Liver (tissue), 3 donors: ENCODE measurements around the gene HAVCR1.

Experiments used
- CTCF ChIP-seq: fragments of 150-350 bp; IDR thresholded peaks from 2 replicates; pipeline ENCODE4 v1.5.1; 2017; ENCODE audit warnings: improper control_type of control experiment, low read depth, low read length; ENCODE audit not compliant: missing input control
- MAX ChIP-seq: IDR thresholded peaks from 2 replicates; pipeline ENCODE4 v1.6.1; 2016; ENCODE audit warnings: antibody characterized with exemption
- RAD21 ChIP-seq, 2 donors: IDR thresholded peaks; 2 replicates each; pipeline ENCODE4 v1.6.1; 2016; ENCODE audit warnings: antibody characterized with exemption in 2 of 2, mild to moderate bottlenecking in 2 of 2
- donor health status: healthy.
- donor health status: healthy.

DNA sequence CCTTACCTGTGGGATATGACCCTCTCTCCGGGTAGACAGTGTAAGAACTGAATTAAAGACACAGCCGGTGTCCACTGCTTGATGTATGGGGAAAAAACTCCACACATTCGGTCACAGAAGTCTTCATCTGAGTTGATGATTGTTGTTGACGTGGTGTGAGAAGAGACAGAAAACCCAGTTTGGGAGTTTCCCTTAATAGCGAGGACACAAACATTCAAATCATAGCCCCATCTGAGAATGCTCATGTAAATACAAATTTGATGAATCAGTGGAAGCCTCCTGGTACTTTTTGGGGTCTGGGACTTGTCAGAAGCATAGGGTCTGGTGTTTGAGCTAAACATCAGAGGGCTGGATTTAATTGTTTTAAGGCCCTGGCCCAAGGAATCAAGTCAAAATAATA is 11.0 kb downstream of the HAVCR1 start:
- TF ChIP-seq MAX, result no peak
- no peak for TF ChIP-seq RAD21 (IDR thresholded peaks at IDR 0.05)
- no peak for TF ChIP-seq CTCF
